Measurements from ENCODE around the gene TROAP.
"Not testable (repeated sequence)": the region's sequence is repeated elsewhere in the genome, so short reads cannot be mapped to it uniquely, and the experiment has no call there.

TROAP gene

DNA sequence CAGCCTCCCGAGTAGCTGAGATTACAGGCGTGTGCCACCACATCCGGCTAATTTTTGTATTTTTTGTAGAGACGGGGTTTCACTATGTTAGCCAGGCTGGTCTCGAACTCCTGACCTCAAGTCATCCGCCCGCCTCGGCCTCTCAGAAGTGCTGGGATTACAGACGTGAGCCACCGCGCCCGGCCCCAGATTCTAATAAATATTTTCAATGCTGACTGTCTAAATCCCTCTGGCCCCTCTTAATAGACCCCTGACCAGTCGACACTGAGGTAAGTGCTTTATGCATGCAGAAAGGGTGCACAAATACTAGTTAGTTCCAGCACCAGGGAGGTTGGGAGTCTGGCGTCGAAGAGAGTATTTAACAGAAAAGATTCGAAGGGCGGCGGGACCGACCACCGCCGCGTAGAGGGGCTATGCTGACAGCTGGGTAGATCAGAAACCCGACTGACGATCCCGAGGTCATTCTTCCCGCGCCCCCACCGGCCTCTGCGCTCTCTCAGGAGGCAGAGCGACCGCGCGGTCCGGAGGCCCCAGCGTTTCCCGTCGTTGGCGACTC is 43.1 kb downstream of the TROAP start:
- FAIRE-seq: no peak
- DNase-seq (ENCODE audit: low spot score): no peak

DNA sequence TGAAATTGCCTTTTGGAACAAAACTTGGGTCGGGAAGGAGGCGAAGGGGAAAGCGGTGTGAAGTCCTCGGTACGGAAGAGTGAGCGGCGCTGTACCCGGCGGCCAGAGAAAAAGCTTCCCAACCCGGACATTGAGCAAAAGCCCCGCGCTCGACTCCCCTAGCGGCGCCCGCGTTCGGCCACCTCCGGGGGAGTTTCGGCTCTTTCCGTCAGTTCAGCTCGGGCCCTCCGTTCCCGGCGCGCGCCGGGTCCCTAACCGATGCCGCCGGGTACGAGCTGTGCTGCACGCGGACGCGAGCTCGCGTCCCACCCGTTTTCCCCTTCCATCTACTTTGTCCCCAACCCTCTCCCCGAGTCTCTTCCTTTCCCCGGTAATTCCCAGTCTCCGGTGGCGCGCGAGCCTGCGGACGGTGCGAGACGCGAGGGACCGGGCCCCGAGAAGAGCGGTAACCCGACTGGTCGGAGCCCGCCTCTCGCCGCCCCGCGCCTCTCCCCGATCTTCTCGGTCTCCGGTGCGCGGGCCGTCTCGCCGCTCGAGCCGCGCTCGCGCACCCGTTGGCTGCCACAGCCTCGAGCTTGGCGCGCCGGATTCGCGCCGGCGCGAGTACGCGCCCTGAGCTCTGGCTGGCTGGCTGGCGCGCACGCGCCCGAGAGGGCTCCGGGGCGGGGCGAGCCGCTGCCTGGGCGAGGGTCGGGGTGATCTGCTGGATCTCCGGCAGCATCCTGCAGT is 43.8 kb downstream of the TROAP start:
- DNase-seq (ENCODE audit: low spot score) (peak; percentile 85), FAIRE-seq (no peak)

DNA sequence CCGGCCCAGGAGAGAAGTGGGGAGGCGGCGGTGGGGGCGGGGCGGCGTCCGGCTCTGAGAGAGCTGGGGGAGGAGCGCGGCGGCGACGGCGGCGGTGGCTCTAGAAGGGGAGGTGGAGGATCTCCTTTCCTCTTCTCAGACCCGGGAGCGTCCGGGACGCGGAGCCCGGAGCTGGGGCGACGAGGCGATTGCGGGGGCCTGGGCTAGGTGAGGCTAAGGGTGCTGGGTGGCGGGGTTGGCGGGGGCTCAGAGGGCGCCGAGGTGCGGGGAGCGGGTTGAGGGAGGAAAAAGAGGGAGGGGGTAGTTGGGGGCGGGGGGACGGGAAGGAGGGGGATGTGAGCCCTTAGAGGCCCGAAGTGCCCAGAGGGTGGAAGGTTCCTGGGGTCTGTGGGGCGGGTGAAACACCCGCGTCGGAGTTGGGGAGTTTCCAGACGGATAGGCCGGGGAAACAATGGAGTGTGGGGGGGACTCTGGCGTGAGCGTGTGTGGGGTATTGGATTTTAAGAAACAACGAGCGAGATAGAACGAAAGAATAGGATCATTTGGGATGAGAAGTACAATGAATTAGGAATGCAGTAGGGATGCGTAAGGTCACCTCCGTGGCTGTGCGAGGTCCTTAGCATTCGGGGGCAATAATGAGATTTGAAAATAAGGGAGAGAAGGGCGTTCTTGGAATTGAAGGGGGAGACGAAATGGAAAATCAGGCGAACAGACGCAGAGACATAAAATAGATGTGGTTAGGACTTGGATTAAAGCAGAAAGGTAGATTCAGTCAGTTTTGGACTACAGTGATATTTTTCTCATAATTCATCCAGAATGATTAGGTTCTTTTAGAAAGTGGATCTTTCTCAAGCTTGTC is 44.6 kb downstream of the TROAP start, which contains the start of gene SPATS2:
SPATS2 (plus strand) TSS at position 82 of the 859 bp plus-strand sequence. CDS start 93,551 bp downstream, outside the sequence.
- FAIRE-seq (no peak), DNase-seq (ENCODE audit: low spot score) (no peak)

DNA sequence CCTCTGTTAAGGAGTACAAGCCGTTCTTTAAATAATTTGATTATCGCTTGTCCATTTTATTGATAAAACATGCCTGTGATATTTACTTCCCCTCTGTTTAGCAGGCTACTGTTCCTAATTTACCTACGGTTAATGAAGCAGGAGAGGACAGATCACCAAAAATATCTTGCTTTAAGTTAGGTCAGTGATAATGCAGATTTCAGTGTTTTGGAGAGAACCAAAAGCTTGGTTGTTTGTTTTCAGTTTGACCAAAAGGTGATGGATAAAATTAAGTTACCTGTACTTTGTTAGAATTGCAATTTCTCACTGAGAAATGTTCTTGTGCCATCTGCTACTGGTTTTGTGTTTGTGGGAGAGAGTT is 45.2 kb downstream of the TROAP start:
- FAIRE-seq: no peak
- DNase-seq (ENCODE audit: low spot score): no peak

DNA sequence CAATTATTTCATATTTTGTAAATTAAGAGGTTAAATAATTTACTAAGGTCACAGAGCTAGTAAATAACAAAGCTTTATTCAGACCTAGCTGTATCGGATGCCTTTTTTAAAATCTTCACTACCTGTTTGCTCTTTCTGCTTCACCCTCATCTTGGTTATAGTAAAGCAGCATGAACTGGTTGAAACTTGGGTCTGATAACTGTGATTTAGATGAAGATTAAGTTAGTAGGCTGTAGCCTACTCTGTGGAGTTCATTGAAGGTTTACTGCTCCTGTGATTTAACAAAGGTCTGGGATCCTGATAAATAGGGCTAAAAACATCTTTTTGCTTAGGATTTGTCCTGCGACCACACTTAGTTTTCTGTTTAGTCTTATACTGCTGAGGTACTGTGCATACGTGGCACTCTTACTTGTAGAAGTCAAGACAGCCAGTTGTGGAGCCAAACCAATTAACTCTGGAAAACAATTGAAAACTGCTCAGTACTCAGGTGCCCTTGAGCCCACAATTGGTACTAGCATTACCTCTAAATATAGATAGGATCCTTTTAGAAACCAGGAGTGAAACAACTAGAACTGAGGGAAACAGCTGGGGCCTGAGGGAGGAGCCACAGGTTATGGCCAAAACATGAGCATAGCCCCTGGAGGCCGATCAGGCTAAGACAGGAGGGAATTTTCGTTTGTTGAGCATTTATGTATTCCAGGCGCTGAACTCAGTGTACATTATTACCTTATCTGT is 46.5 kb downstream of the TROAP start:
- FAIRE-seq: no peak
- no peak for DNase-seq (ENCODE audit: low spot score)

GRCh38 chr12:49370539-49370938 is 47.5 kb downstream of the TROAP start:
- no peak for DNase-seq (ENCODE audit: low spot score)
- no peak for FAIRE-seq

DNA sequence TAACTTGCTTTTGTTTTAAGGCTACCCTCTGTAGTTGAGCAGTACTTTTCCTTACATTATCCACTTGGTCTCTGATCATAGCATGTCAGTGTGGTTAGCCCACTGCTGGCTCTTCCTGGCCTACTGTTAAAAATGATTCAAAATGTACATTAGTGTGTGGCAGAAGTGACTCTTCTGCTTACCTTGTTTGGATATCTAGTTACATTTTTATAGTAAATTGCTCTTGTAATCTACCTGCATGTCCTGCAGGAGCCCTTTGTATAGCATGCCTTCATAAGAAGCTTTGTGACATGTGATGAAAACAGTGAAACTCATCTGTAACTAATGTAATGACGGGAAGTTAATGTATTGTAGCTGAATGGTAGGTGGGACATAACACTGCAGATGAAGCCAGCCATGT is 52.4 kb downstream of the TROAP start:
- DNase-seq (ENCODE audit: low spot score): no peak
- no peak for FAIRE-seq

- DNase-seq (ENCODE audit: low spot score) (no peak), FAIRE-seq (peak; percentile 82)
Observed at GRCh38 chr12:49377386-49377785, 54.3 kb downstream of the TROAP start.

GRCh38 chr12:49380184-49380583 is 57.1 kb downstream of the TROAP start:
- not testable (repeated sequence) for FAIRE-seq; DNase-seq (ENCODE audit: low spot score)

All from RCC 7860 (cell line).